ENCODE measurements around the gene GIPC1. TPM values are rescaled to one million over a fixed set of nuclear protein-coding genes. Genes with fewer than 3 reads are reported as not detected.

The GIPC1 gene
- total and polyA plus RNA-seq, 2 donors (not counting 1 experiment from before 2014, with no cell fraction given): 57.3 to 129 TPM

GRCh38 chr19:14492756-14493337 is 3.1 kb downstream of the GIPC1 start:
- H3K36me3 ChIP-seq (ENCODE audit: control insufficient read depth, insufficient read depth, low read length): peaks cover 10% of the 10 kb centered on the region
- H3K9ac ChIP-seq (ENCODE audit: insufficient read depth, low read length): no peak overlapping the region
- TF ChIP-seq EZH2 (IDR thresholded peaks at IDR 0.05; ENCODE audit: low read length, missing control alignments): no peak
- TF ChIP-seq, protein P1, sequence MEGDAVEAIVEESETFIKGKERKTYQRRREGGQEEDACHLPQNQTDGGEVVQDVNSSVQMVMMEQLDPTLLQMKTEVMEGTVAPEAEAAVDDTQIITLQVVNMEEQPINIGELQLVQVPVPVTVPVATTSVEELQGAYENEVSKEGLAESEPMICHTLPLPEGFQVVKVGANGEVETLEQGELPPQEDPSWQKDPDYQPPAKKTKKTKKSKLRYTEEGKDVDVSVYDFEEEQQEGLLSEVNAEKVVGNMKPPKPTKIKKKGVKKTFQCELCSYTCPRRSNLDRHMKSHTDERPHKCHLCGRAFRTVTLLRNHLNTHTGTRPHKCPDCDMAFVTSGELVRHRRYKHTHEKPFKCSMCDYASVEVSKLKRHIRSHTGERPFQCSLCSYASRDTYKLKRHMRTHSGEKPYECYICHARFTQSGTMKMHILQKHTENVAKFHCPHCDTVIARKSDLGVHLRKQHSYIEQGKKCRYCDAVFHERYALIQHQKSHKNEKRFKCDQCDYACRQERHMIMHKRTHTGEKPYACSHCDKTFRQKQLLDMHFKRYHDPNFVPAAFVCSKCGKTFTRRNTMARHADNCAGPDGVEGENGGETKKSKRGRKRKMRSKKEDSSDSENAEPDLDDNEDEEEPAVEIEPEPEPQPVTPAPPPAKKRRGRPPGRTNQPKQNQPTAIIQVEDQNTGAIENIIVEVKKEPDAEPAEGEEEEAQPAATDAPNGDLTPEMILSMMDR (conservative IDR thresholded peaks at IDR 0.05 in 1 of 2, IDR thresholded peaks at IDR 0.05 in 1 of 2; ENCODE audit: low read depth in 1 of 2, low read length in 2 of 2): no peak
- DNase-seq (ENCODE audit: low read depth in 2 of 2): no peak
- H4K20me1 ChIP-seq (ENCODE audit: control insufficient read depth, extremely low read depth, insufficient read depth, low read length): no peaks in the 10 kb centered on the region
- no peak overlapping the region for H3K4me2 ChIP-seq (ENCODE audit: extremely low read depth, insufficient read depth, low read length)
- H3K4me1 ChIP-seq (ENCODE audit: control insufficient read depth, extremely low read depth, insufficient read depth, low read length): peaks cover 10% of the 10 kb centered on the region
- no peak overlapping the region for H2AFZ ChIP-seq (ENCODE audit: low read length)
- no peak overlapping the region for H3K4me3 ChIP-seq (replicated peaks in 1 of 4; ENCODE audit: control extremely low read depth in 1 of 4, insufficient read depth in 1 of 4, low read depth in 3 of 4, low read length in 4 of 4)
- no peak overlapping the region for H3K27ac ChIP-seq (ENCODE audit: insufficient read depth, low read length)
- no peaks in the 10 kb centered on the region for H3K9me3 ChIP-seq (ENCODE audit: control insufficient read depth, insufficient read depth, low read depth, low read length)
- no peaks in the 10 kb centered on the region for H3K27me3 ChIP-seq (ENCODE audit: control insufficient read depth, insufficient read depth, low read length)
- peaks cover 27% of the 10 kb centered on the region for H3K79me2 ChIP-seq (ENCODE audit: control insufficient read depth, insufficient read depth, low read length)

DNA sequence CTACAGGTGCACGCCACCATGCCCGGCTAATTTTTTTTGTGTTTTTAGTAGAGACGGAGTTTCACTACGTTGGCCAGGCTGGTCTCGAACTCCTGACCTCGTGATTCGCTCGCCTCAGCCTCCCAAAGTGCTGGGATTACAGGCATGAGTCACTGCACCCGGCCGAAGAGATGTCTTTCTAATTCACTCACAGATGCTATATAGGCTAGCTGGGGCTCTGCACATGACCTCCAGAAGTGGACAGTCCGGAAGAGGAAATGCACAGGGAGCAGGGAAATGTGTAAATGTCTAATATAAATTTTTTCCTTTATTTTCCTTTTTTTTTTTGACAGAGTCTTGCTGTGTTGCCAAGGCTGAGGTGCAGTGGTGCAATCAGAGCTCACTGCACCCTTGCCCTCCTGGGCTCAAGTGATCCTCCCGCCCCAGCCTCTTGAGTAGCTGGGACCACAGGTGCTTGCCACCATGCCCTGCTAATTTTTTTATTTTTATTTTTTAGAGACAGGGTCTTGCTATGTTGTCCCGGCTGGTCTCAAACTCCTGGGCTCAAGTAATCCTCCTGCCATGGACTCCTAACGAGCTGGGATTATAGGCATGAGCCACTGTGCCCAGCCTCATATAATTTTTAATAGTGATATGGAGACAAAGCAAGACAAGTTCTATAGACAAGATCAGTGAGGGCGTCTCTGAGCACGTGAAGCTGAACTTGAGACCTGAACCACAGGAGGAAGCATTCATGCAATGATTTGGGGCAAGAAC is 8.4 kb downstream of the GIPC1 start:
- H2AFZ ChIP-seq (ENCODE audit: low read length): no peak overlapping the region
- no peaks in the 10 kb centered on the region for H3K9me3 ChIP-seq (ENCODE audit: control insufficient read depth, insufficient read depth, low read depth, low read length)
- H3K36me3 ChIP-seq (ENCODE audit: control insufficient read depth, insufficient read depth, low read length): peaks cover 11% of the 10 kb centered on the region
- no peak overlapping the region for H3K27ac ChIP-seq (ENCODE audit: insufficient read depth, low read length)
- TF ChIP-seq, protein P1 (conservative IDR thresholded peaks at IDR 0.05 in 1 of 2, IDR thresholded peaks at IDR 0.05 in 1 of 2; ENCODE audit: low read depth in 1 of 2, low read length in 2 of 2): no peak
- no peak for TF ChIP-seq EZH2 (IDR thresholded peaks at IDR 0.05; ENCODE audit: low read length, missing control alignments)
- no peaks in the 10 kb centered on the region for H3K27me3 ChIP-seq (ENCODE audit: control insufficient read depth, insufficient read depth, low read length)
- H3K4me2 ChIP-seq (ENCODE audit: extremely low read depth, insufficient read depth, low read length): no peak overlapping the region
- no peaks in the 10 kb centered on the region for H3K4me1 ChIP-seq (ENCODE audit: control insufficient read depth, extremely low read depth, insufficient read depth, low read length)
- peaks cover 8% of the 10 kb centered on the region for H3K79me2 ChIP-seq (ENCODE audit: control insufficient read depth, insufficient read depth, low read length)
- no peak overlapping the region for H3K4me3 ChIP-seq (replicated peaks in 1 of 4; ENCODE audit: control extremely low read depth in 1 of 4, insufficient read depth in 1 of 4, low read depth in 3 of 4, low read length in 4 of 4)
- no peak for DNase-seq (ENCODE audit: low read depth in 2 of 2)
- no peaks in the 10 kb centered on the region for H4K20me1 ChIP-seq (ENCODE audit: control insufficient read depth, extremely low read depth, insufficient read depth, low read length)
- H3K9ac ChIP-seq (ENCODE audit: insufficient read depth, low read length): no peak overlapping the region

GRCh38 chr19:14482172-14482941 is 13.6 kb downstream of the GIPC1 start:
- Histone ChIP-seq H2AFZ (ENCODE audit: low read length) (no peak overlapping the region), H3K4me3 (replicated peaks in 1 of 4; ENCODE audit: control extremely low read depth in 1 of 4, insufficient read depth in 1 of 4, low read depth in 3 of 4, low read length in 4 of 4) (no peak overlapping the region), H3K36me3 (ENCODE audit: control insufficient read depth, insufficient read depth, low read length) (peaks cover 21% of the 10 kb centered on the region), H3K4me2 (ENCODE audit: extremely low read depth, insufficient read depth, low read length) (no peak overlapping the region), H3K27ac (ENCODE audit: insufficient read depth, low read length) (no peak overlapping the region), H3K27me3 (ENCODE audit: control insufficient read depth, insufficient read depth, low read length) (no peaks in the 10 kb centered on the region), H3K79me2 (ENCODE audit: control insufficient read depth, insufficient read depth, low read length) (peaks cover 4% of the 10 kb centered on the region), H3K4me1 (ENCODE audit: control insufficient read depth, extremely low read depth, insufficient read depth, low read length) (peaks cover 4% of the 10 kb centered on the region), H4K20me1 (ENCODE audit: control insufficient read depth, extremely low read depth, insufficient read depth, low read length) (no peaks in the 10 kb centered on the region), H3K9me3 (ENCODE audit: control insufficient read depth, insufficient read depth, low read depth, low read length) (no peaks in the 10 kb centered on the region), H3K9ac (ENCODE audit: insufficient read depth, low read length) (no peak overlapping the region)
- TF ChIP-seq, protein P1 (conservative IDR thresholded peaks at IDR 0.05 in 1 of 2, IDR thresholded peaks at IDR 0.05 in 1 of 2; ENCODE audit: low read depth in 1 of 2, low read length in 2 of 2): no peak
- no peak for TF ChIP-seq EZH2 (IDR thresholded peaks at IDR 0.05; ENCODE audit: low read length, missing control alignments)
- no peak for DNase-seq (ENCODE audit: low read depth in 2 of 2)
